NCI-H69 (cell line): Measurements from ENCODE around the gene ITK.
"Not testable (repeated sequence)": the region's sequence is repeated elsewhere in the genome, so short reads cannot be mapped to it uniquely, and the experiment has no call there.

Experiments
- DNase-seq: peaks from one replicate; lab custom pipeline; 2025; lab: John Stamatoyannopoulos, UW

ITK gene

DNA sequence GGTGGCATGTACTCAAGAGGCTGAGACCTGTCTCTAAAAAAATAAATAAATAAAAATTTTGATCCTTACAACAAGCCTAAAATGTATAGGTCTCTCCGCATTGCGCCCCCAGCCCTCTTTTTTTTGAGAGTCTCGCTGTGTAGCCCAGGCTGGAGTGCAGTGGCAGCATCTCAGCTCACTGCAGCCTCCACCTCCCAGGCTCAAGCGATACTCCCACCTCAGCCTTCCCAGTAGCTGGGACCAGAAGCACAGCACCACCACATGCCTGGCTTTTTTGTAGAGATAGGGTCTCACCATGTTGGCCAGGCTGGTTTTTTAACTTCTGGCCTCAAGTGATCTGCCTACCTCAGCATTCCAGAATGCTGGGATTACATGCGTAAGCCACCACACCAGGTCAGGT, 12.4 kb upstream of the ITK start:
- no peak for DNase-seq

DNA sequence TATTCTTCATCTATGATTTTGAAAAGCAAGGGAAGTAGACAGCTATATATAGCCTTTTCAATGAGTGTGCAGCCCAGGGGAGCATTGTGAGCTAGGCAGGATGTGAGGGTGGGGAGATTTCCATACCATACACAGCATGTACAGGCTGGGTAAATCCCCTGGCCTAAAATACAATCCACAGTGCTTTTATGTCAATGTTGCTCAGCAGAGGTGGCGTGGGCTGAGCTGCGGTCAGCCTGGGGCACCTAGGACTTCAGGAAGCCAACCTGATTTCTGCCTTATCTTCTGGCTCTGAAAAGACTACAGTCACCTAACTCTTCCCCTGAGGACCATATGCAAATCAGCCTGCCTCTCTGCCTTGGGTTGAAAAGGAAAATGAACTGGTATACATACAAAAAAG, 8.2 kb upstream of the ITK start:
- DNase-seq: no peak

DNA sequence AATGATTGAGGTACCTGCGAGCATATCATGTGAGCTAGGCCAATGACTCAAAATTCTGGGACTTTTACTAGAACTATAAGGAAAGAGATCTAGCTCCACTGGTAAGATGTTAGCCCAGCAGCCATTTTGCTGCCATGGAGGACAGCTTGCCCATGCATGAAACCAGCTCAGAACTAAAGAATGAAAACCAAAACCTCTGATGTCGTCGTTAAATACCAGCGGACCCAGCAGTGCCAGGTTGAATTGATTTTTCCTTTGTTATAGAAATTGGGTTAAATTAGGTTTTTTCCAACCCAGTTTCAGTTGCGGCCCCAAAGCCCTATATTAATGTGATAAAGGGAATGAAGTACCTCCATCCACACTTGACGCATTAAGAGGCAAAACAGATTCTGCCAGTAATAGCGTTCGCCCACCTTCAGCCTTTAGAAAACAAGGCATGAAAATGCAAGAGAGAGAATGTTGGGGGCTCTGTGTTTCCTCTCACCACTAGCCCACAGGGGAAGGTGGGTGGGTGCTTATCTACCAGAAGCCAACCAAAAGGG, 5.5 kb upstream of the ITK start:
- DNase-seq: no peak

DNA sequence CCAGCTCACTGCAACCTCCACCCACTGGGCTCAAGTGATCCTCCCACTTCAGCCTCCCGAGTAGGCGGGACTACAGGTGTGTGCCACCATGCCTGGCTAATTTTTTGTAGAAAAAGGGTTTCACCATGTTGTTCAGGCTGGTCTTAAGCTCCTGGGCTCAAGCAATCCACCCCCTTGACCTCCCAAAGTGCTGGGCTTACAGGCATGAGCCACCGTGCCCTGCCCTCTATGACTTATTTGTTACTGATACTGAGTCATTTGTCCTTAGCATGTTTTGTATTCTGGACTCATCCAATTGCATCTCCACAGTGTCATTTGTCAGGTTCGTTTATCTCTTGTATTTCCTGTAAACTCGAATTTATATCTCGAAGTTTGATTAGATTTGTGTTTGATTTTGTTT, 2.7 kb upstream of the ITK start:
- DNase-seq: no peak

DNA sequence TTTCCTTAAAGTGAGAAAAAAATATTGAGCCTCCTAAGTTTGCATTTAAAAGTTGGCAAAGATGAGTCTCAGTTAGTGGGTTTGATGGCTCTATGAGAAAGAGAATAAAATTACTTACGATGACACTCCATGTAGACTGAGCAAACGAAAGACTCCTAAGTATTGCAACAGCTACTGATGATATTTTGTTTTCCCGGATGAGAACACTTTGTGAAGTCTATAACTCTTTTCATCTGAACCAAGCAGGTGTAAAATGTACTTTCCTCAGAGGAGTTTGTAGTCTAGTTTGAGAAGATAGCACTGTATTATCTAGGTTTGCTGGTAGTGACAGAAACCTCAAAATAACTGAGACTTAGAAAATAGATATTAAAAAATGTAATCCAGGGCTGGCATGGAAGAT, 1.7 kb upstream of the ITK start:
- no peak for DNase-seq

DNA sequence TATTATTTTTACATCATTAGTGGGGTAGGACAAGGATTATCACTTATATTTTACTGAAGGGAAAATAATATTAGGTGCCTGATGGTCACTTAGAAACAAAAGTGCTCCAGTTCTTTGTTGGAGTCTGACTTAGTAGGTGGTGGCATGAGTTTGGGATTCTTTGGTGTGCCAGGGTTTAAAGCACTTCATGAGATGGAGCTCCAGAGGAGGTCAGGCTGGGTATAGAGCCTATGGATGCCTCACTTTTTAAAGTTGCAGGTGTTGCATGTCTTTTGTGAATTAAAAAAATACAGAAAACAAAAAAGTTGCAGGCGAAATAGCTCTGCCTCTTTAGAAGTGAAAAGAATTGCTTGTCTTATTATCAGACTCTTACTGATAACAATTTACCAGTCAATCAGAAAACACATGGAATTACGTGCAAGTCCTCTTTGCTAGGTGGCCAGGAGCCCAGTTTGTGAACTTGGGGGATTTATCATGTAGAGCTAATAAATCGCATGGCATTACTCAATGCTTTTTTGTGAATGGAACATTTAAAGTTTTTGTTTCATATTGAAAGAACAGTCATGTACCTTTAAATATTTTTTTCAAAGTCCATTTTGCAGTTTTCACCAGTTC, 1.6 kb downstream of the ITK start:
- DNase-seq: no peak

DNA sequence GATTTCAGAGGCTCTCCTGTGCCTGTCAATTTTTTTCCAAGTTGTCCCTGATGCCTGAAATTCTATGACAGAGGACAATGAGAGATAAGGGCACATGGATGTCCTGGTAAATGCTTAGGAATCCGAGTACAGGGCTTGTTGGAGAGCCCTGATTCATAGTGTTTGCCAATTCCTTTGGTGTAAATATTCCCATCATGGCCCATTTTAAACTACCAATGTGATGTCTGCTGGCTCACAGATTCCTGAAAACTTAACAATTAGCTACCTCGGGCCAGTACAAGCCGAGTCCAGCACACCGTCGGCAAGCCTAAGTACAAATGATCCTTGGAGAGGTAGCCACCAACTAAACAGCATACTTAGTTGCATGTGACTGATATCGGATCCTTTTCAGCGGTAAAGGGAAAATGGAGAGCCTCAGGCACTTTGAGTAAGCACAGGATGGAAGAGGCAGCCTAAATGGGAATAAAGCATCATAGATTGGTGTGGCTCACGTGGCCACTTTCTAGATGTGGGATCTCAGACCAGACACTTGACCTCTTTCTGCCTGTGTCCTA, 3.6 kb downstream of the ITK start:
- DNase-seq: no peak

DNA sequence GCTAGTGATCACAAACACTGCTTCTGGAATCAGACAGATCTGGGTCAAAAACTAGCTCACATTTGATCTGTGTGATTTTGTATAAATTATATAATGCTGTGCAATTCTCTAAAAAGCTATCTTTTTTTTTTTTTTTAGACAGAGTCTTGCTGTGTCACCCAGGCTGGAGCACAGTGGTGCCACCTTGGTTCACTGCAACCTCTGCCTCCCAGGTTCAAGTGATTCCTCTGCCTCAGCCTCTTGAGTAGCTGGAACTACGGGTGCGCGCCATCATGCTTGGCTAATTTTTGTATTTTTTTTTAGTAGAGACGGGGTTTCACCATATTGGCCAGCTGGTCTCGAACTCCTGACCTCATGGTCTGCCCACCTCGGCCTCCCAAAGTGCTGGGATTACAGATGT, 4.5 kb downstream of the ITK start:
- not testable (repeated sequence) for DNase-seq

DNA sequence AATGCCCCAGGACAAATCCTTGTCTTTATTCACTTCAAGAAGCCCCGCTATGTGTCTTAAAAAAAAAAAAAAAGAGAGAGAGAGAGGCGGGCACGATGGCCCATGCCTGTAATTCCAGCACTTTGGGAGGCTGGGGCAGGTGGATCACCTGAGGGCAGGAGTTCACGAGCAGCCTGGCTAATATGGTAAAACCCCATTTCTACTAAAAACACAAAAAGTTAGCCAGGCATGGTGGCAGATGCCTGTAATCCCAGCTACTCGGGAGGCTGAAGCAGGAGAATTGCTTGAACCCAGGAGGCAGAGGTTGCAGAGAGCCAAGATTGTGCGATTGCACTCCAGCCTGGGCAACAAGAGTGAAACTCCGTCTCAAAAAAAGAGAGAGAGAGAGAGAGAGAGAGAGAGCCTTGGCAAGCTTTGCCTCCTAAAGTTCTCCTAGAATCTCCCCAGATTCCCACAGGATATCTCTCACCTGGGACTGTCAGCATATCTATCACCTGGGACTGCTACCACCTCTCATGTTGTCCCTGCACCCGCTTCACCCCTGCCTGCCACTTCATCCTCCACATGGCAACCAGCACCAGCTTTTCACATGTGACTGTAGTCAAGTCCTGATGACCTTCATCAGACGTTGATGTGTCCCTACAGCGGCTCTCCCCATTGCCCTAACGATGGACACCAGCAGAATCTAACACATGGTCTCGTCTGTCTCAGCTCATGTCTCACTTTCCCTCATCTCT, 5.8 kb downstream of the ITK start:
- no peak for DNase-seq

DNA sequence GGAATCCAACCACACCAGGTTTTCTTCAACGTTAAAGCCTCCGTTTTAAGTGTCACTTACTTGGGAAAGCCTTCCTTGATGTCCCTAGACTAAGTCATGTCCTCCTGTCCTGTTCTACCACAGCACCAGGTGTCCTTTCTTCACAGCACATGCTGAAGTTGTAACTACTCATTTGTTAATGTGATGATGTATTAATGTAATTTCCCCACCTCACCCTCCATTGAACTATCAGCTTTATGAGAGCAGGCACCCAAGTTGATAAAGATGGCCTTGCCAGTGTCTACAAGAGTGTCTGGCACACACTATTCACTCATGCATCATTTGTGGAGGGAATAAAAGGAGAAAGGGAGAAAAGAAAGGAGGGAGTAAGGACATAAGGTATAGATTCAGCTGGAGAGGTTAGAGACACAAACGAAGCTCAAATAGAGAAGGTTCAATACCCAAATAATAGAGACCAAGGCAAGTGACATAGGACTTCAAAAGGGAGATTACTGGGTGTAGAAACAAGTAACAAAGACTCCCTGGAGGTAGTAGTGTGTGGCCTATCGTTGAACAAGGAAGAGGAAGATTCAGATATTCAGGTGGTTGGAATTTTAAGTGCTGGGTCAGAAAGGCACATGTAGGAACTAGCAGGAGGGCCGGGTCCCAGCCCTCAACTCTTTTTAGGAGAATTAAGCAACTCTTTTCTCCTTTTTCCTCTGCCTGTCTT, 6.6 kb downstream of the ITK start:
- no peak for DNase-seq

DNA sequence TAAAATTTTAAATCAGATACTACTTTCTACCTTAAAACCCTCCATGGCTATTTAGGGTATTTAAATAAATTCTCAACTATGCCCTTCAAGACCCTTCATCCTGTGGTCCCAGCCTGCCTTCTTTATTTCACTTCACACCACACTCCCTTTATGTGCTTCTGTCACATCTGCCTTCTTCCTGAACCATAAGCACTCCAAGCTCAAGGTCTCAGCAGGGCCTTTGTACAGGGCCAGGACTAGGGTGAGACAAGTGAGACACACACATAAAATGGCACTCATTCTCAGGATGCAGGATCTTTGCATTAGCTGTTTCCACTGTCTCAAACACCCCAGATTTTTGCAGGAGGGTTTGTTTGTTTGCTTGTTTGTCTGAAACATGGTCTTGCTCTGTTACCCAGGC, 7.6 kb downstream of the ITK start:
- DNase-seq: no peak

DNA sequence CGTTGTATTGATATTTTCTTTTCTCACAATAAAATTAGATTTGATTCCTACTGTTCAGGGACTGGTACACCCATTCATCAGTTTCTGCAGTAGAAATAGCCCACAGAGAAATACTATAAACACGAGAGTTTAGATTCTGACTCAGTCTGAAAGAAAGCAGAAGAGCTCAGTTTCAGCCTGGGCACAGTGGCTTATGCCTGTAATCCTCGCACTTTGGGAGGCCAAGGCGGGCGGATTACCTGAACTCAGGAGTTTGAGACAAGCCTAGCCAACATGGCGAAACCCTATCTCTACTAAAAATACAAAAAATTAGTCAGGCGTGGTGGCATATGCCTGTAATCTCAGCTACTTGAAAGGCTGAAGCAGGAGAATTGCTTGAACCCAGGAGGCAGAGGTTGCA, 8.6 kb downstream of the ITK start:
- no peak for DNase-seq

DNA sequence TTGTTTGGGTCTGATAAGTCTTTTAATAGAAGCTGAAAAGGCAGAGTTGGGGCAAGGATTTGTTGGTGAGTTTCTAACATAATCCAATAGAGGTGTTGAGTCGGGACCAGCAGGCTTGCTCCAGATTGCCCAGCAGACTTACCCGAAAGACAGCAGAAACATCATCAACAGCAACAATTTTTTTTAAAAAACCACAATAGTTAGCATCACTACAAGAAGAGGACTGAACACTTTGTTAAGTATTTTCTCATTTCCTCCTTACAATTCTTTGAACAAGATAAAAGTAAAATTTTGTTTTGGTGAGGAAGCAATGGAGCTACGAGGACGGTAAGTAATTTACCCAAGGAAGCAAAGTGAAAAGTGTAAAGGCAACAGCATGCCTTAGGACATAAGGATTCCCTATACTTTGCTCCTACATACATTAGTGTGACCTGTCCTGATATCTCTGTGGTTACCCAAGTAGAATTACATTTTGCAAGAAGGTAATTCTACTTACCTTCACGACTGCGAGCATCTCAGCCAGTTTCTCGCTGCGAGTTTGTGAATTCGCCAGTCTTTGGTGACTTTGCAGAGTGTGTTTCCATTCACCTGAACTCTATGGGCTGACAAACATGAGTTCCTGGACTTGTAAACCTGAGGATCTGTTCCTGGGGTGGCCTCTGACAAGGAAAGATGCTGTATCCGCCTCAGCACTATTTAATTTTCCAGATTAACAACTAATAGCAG, 13.2 kb downstream of the ITK start:
- DNase-seq: no peak

DNA sequence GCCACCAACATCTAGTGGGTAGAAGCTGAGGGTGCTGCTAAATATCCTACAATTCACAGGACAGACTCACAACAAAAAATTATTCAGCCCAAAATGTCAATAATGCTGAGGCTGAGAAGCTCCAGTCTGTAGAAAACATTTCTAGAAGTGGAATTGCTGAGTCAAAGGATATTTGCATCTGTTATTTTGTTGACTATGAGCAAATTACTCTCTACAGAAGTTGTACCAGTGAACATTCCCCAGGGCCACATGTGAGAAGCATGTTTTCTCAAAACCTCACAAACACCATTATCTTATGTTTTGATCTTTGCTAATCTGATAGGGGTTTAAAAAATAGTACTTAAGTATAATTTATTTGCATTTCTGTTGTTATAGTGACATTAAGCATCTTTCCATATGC, 15.4 kb downstream of the ITK start:
- DNase-seq: no peak

DNA sequence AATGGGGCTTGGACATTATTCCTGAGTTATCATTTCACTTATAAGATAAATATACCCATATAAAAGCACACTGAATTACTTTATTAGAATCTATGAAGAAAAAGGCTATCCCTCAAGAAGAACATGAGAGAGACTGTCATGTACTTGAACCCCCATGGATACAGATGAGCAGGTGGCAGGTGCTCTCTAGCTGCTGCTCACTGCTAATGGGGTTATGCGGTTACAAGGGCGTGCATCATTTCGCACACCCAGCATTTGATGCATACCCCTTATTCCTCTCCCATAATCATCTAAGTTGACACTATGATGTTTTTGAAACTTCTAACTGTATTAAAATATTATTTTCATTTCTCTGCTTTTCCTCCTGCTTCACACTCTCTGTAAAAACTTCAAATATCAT, 16.4 kb downstream of the ITK start:
- no peak for DNase-seq

DNA sequence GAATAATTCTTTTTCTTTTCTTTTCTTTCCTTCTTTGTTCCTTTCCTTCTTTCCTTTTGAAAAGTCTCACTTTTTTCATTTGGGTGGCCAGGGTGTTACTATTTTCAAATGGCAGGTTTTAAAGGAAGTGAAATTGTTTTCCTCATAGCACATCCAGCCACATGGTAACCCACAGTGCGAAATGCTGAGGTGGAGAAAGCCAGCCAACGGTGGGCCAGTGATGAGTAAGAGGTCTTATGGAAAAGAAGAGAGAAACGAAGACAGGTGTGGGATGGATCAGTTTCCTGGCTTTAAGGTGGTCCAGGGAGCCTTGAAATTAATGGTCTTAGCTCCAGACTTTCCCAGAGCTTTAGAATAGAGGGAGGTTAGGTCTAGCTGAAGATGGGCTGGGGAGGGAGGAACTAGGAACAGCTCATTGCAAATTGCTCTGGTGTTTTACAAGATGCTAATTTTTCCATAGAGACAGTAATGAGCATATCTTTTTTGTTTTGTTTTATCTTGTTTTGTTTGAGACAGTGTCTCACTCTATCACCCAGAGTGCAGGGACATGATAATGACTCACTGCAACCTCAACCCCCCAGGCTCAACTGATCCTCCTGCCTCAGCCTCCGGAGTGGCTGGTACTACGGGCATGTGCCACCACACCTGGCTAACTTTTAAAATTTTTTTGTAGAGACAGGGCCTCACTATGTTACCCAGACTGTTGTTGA, 17.8 kb downstream of the ITK start:
- no peak for DNase-seq

DNA sequence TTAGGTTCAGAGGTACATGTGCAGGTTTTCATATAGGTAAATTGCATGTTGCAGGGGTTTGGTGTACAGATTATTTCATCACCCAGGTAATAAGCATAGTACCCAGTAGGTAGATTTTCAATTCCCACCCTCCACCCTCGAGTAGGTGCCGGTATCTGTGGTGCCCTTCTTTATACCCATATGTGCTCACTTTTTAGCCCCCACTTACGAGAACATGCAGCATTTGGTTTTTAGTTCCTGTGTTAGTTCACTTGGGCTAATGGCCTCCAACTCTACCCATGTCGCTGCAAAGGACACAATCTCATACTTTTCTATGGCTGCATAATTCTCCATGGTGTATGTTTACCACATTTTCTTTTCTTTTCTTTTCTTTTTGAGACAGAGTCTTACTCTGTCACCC, 21.2 kb downstream of the ITK start:
- no peak for DNase-seq

DNA sequence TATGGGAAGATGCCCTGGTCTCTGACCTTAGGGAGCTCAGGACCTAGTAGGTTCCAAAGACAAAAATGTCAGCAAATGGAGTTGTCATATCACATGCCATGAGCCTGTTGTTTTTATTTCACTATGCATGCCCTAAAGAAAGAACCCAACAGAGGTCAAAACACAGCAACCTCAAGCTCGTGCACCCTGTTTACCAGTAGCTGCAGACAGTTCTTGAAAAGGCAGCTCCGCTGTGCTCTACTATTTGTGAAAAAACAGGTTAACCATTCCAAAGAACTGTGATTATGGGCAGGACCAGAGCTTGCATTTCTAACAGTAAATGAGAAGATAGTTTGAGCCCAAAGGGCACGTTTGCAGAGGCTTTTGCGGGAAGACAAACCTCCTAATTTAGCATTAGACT, 22.8 kb downstream of the ITK start:
- DNase-seq: no peak

DNA sequence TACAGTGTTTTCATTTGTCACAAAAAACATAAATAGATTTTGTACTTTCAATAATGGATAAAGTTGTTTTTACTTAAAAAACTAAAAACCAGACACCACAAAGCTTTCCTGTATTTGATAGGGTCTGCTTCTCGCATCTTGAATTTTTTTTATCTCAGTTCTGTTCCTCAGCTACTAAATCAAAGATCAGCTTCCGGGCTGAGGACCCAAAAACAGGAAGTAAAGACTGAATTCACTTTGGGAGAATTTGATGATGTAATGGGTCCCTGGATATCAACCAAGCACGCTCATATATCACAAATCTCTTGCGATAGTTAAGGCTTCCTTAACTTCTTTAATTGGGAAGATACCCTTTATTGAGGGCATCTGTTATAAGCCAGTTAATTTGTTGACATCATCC, 24.1 kb downstream of the ITK start:
- no peak for DNase-seq

DNA sequence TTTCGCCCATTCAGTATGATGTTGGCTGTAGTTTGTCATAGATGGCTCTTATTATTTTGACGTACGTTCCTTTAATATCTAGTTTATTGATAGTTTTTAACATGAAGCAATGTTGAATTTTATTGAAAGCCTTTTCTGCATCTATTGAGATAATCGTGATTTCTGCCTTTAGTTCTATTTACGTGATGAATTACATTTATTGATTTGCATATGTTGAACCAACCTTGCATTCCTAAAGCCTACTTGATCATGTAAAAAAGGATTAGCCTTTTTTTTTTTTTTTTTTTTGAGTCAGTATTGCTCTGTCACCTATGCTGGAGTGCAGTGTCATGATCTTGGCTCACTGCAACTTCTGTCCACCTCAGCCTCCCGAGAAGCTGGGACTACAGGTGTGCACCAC, 25.1 kb downstream of the ITK start:
- no peak for DNase-seq

DNA sequence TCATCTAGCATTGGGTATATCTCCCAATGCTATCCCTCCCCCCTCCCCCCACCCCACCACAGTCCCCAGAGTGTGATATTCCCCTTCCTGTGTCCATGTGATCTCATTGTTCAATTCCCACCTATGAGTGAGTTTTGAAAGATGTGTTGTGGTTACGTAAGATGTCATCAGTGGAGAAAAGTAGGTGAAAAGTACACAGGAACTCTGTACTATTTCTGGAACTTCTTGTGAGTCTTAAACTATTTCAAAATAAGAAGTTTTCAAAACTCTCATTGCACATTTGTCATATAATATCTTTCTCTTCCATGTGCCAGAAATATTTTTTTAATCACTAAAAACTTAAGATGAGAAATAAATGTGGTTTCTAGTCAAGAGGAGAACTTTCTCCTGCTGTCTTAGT, 30.0 kb downstream of the ITK start:
- DNase-seq: not testable (repeated sequence)

DNA sequence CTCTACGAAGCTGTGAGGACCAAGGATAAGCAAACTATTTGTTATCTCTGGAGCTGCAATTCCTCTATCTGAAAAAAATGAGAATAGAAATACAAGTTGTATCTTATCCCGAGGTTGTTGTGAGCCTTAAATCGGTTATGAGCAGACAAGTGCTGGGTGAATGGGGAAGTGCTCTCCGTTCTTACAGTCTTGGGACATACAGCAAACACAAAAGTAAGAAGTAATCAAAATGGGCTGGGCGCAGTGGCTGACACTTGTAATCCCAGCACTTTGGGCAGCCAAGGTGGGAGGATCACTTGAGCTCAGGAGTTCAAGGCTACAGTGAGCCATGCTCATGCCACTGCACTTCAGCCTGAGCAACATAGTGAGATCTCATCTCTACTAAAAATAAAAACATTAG, 31.7 kb downstream of the ITK start:
- no peak for DNase-seq
